HL-60 (cell line): ENCODE measurements around the gene DCAF8L2.

Experiments used
- GABPA ChIP-seq: IDR thresholded peaks from 2 replicates; pipeline ENCODE4 v1.6.1; 2012; ENCODE audit warnings: low read depth
- TF ChIP-seq, protein P1 (sequence below): IDR thresholded peaks from one replicate; pipeline ENCODE4 v1.5.1; 2011; ENCODE audit warnings: low read length, control low read depth, inconsistent platforms; ENCODE audit not compliant: insufficient read depth

GRCh38 chrX:27731962-27732361 is 141.8 kb downstream of the DCAF8L2 start:
- TF ChIP-seq, protein P1, sequence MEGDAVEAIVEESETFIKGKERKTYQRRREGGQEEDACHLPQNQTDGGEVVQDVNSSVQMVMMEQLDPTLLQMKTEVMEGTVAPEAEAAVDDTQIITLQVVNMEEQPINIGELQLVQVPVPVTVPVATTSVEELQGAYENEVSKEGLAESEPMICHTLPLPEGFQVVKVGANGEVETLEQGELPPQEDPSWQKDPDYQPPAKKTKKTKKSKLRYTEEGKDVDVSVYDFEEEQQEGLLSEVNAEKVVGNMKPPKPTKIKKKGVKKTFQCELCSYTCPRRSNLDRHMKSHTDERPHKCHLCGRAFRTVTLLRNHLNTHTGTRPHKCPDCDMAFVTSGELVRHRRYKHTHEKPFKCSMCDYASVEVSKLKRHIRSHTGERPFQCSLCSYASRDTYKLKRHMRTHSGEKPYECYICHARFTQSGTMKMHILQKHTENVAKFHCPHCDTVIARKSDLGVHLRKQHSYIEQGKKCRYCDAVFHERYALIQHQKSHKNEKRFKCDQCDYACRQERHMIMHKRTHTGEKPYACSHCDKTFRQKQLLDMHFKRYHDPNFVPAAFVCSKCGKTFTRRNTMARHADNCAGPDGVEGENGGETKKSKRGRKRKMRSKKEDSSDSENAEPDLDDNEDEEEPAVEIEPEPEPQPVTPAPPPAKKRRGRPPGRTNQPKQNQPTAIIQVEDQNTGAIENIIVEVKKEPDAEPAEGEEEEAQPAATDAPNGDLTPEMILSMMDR: no peak
- TF ChIP-seq GABPA: no peak
